ENCODE data around the gene HAPLN3.

Gene HAPLN3

GRCh38 chr15:88828791-88829190 lies 66.6 kb downstream of the HAPLN3 start:
- no peak for TF ChIP-seq ZNF549 (tag by site-specific recombination; IDR thresholded peaks at IDR 0.05)
- TF ChIP-seq ZNF677 (tag by site-specific recombination; IDR thresholded peaks at IDR 0.05): no peak
- TF ChIP-seq ZSCAN16 (tag by site-specific recombination; IDR thresholded peaks at IDR 0.05): no peak
- TF ChIP-seq ZNF366 (tag by site-specific recombination; conservative IDR thresholded peaks at IDR 0.05): no peak
- TF ChIP-seq ZBTB10 (tag by site-specific recombination; IDR thresholded peaks at IDR 0.05): no peak
- TF ChIP-seq ZNF23 (tag by site-specific recombination; IDR thresholded peaks at IDR 0.05; ENCODE audit: borderline replicate concordance): no peak
- ChIA-PET CTCF (interaction anchor here (0.6 to 0.7 kb wide), 2 partner anchors 263 to 1001 kb away, joined by 3 to 5 read pairs; no protein-coding TSS in a partner anchor), POLR2A (no interaction called here)
- Histone ChIP-seq H3K4me1 (ENCODE audit: control insufficient read depth, insufficient read depth, low read length) (no peaks in the 10 kb centered on the region), H3K27ac (ENCODE audit: extremely low read depth, low read depth, low read length) (no peak overlapping the region), H3K36me3 (ENCODE audit: control insufficient read depth in 2 of 2, insufficient read depth in 1 of 2, low read length in 2 of 2) (no peaks in the 10 kb centered on the region), H3K4me3 (ENCODE audit: low read depth, low read length) (no peak overlapping the region), H3K9me3 (ENCODE audit: control insufficient read depth, insufficient read depth, low read depth, low read length) (no peaks in the 10 kb centered on the region)
